SK-N-SH (cell line): ENCODE data around the gene ADIRF.
"Not testable (repeated sequence)": the region's sequence is repeated elsewhere in the genome, so short reads cannot be mapped to it uniquely, and the experiment has no call there.

Source experiments
- CHD2 ChIP-seq: fragments of 150-350 bp; IDR thresholded peaks from 2 replicates; pipeline ENCODE4 v1.6.1; 2018; ENCODE audit warnings: low read length; ENCODE audit not compliant: partially characterized antibody
- CTCF ChIP-seq: fragments of 200-600 bp; sonication (generic); IDR thresholded peaks from 2 replicates; pipeline ENCODE4 v1.6.1; 2017; ENCODE audit warnings: antibody characterized with exemption, mild to moderate bottlenecking, moderate library complexity
- EZH2phosphoT487 ChIP-seq: fragments of 200-600 bp; sonication (generic); IDR thresholded peaks from 2 replicates; pipeline ENCODE4 v1.6.1; 2017; ENCODE audit warnings: low read depth, mixed run types, mild to moderate bottlenecking, antibody characterized with exemption, moderate library complexity, borderline replicate concordance
- JUND ChIP-seq: IDR thresholded peaks from 2 replicates; pipeline ENCODE4 v1.4.0; 2012
- POLR2AphosphoS5 ChIP-seq: IDR thresholded peaks from 2 replicates; pipeline ENCODE4 v1.6.1; 2012; ENCODE audit warnings: low read depth, low read length
- RAD21 ChIP-seq: IDR thresholded peaks from 2 replicates; pipeline ENCODE4 v1.6.1; 2012; ENCODE audit warnings: mild to moderate bottlenecking, low read length
- REST ChIP-seq: IDR thresholded peaks from 2 replicates; pipeline ENCODE4 v1.6.1; 2012; ENCODE audit warnings: mild to moderate bottlenecking, low read depth, low read length, moderate library complexity
- RFX5 ChIP-seq: IDR thresholded peaks from 2 replicates; pipeline ENCODE4 v1.6.1; 2012; ENCODE audit warnings: mild to moderate bottlenecking, improper control_type of control experiment, low read length
- TEAD4 ChIP-seq: IDR thresholded peaks from 2 replicates; pipeline ENCODE4 v1.4.0; 2012; ENCODE audit warnings: mild to moderate bottlenecking, borderline replicate concordance; ENCODE audit not compliant: insufficient read depth
- TF ChIP-seq, protein P1 (sequence below): IDR thresholded peaks from 2 replicates; pipeline ENCODE4 v1.4.0; 2012; ENCODE audit warnings: low read depth, borderline replicate concordance

DNA sequence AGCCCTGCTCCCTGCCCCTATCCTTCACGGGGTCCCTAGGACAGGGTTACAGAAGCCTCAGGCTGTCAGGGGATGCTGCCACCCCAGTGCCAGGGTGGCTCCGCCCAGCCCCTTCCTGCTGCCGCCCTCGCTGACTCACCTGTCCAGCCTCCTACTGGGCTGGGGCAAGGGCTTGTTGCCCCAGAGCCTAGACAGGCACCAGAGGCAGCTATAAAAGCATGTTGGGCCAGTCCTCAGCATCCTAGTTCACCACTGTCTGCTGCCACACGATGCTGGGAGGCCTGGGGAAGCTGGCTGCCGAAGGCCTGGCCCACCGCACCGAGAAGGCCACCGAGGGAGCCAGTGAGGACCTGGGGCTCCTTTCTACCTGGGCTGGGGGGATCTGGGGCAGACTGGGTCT, 51.8 kb downstream of the ADIRF start, which contains the start of gene FAM25A:
- not testable (repeated sequence) for TF ChIP-seq POLR2AphosphoS5, CTCF, CHD2, REST, TEAD4, EZH2phosphoT487, RAD21, JUND, RFX5
- TF ChIP-seq, protein P1, sequence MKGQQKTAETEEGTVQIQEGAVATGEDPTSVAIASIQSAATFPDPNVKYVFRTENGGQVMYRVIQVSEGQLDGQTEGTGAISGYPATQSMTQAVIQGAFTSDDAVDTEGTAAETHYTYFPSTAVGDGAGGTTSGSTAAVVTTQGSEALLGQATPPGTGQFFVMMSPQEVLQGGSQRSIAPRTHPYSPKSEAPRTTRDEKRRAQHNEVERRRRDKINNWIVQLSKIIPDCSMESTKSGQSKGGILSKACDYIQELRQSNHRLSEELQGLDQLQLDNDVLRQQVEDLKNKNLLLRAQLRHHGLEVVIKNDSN = not testable (repeated sequence)
